ENCODE data around the gene CETN2.
A peak's percentile ranks its signal among the peaks of the same experiment; 100 is the strongest.

- TF ChIP-seq CTCF (IDR thresholded peaks at IDR 0.05; ENCODE audit: low read depth, low read length) (peak; percentile 57), EZH2phosphoT487 (IDR thresholded peaks at IDR 0.05; ENCODE audit: low read depth) (no peak)
These were observed 13.3 kb downstream of the CETN2 start for GRCh38 chrX:152817078-152817764.

Data from OCI-LY3 (cell line).